ENCODE measurements around the gene NOTCH3. TPM values are rescaled to one million over a fixed set of nuclear protein-coding genes. Genes with fewer than 3 reads are reported as not detected.

The NOTCH3 gene
- total RNA-seq, result 100 to 1,000 TPM; 164 to 165 TPM
- long read RNA-seq, donor 1, partial matches to known transcripts, result 30 of 75 reads
- long read RNA-seq, donor 1, other reads (novel, unspliced or antisense), result 45 of 75 reads
- long read RNA-seq, donor 2, partial matches to known transcripts, result 3 of 18 reads
- long read RNA-seq, donor 2, other reads (novel, unspliced or antisense), result 15 of 18 reads

GRCh38 chr19:15200553-15201364 lies at the start of gene NOTCH3:
Gene NOTCH3 (minus strand): TSS chr19:15200995. CDS start chr19:15200905, 90 bp downstream.
- DNase-seq (ENCODE audit: low spot score), result no peak
- intact Hi-C loops (cut with DNase I), result no loop called here

- DNase-seq (ENCODE audit: low spot score), result no peak
- intact Hi-C loops (cut with DNase I), result loop anchor here in 1 of 2 donors (10.0 kb wide), 2 partner anchors 136 to 304 kb away; no protein-coding TSS in a partner anchor
Observed at GRCh38 chr19:15250640-15250993, 49.8 kb upstream of the NOTCH3 start.

- peak; percentile 94 for DNase-seq (ENCODE audit: low spot score)
- intact Hi-C loops (cut with DNase I), result loop anchor here (5.0 to 10.0 kb wide), 3 partner anchors 53 to 305 kb away; no protein-coding TSS in a partner anchor
Observed at GRCh38 chr19:15249972-15250639, 49.3 kb upstream of the NOTCH3 start.

GRCh38 chr19:15249528-15249874 lies 48.7 kb upstream of the NOTCH3 start:
- no peak for DNase-seq (ENCODE audit: low spot score)
- intact Hi-C loops (cut with DNase I), result loop anchor here in 1 of 2 donors (5.0 kb wide), 1 partner anchor 52 kb away; no protein-coding TSS in a partner anchor

GRCh38 chr19:15248648-15249527 lies 48.1 kb upstream of the NOTCH3 start:
- intact Hi-C loops (cut with DNase I), result loop anchor here in 1 of 2 donors (5.0 kb wide), 1 partner anchor 52 kb away; no protein-coding TSS in a partner anchor
- DNase-seq (ENCODE audit: low spot score), result peak; percentile 96

- DNase-seq (ENCODE audit: low spot score), result no peak
- intact Hi-C loops (cut with DNase I), result loop anchor here in 1 of 2 donors (5.0 kb wide), 1 partner anchor 51 kb away; no protein-coding TSS in a partner anchor
Observed at GRCh38 chr19:15248106-15248505, 47.3 kb upstream of the NOTCH3 start.

- intact Hi-C loops (cut with DNase I), result loop anchor here in 1 of 2 donors (5.0 kb wide), 1 partner anchor 50 kb away; no protein-coding TSS in a partner anchor
- DNase-seq (ENCODE audit: low spot score), result no peak
Observed at GRCh38 chr19:15247107-15248014, 46.6 kb upstream of the NOTCH3 start.

GRCh38 chr19:15246198-15246481 lies 45.3 kb upstream of the NOTCH3 start:
- DNase-seq (ENCODE audit: low spot score), result no peak
- intact Hi-C loops (cut with DNase I), result loop anchor here in 1 of 2 donors (5.0 kb wide), 1 partner anchor 49 kb away; no protein-coding TSS in a partner anchor

- intact Hi-C loops (cut with DNase I), result loop anchor here in 1 of 2 donors (5.0 kb wide), 1 partner anchor 48 kb away; no protein-coding TSS in a partner anchor
- no peak for DNase-seq (ENCODE audit: low spot score)
Observed at GRCh38 chr19:15245370-15246197, 44.8 kb upstream of the NOTCH3 start.

GRCh38 chr19:15244808-15245207 lies 44.0 kb upstream of the NOTCH3 start:
- intact Hi-C loops (cut with DNase I), result loop anchor here in 1 of 2 donors (5.0 kb wide), 1 partner anchor 48 kb away; no protein-coding TSS in a partner anchor
- no peak for DNase-seq (ENCODE audit: low spot score)

- intact Hi-C loops (cut with DNase I), result no loop called here
- DNase-seq (ENCODE audit: low spot score), result no peak
Observed at GRCh38 chr19:15244106-15244803, 43.5 kb upstream of the NOTCH3 start.

GRCh38 chr19:15243236-15243957 lies 42.6 kb upstream of the NOTCH3 start:
- intact Hi-C loops (cut with DNase I), result no loop called here
- no peak for DNase-seq (ENCODE audit: low spot score)

- intact Hi-C loops (cut with DNase I), result no loop called here
- DNase-seq (ENCODE audit: low spot score), result no peak
Observed at GRCh38 chr19:15241259-15241910, 40.6 kb upstream of the NOTCH3 start.

- intact Hi-C loops (cut with DNase I), result no loop called here
- DNase-seq (ENCODE audit: low spot score), result no peak
Observed at GRCh38 chr19:15240515-15240914, 39.7 kb upstream of the NOTCH3 start.

- no peak for DNase-seq (ENCODE audit: low spot score)
- intact Hi-C loops (cut with DNase I), result loop anchor here in 1 of 2 donors (10.0 kb wide), 1 partner anchor 55 kb away; no protein-coding TSS in a partner anchor
Observed at GRCh38 chr19:15239337-15239949, 38.6 kb upstream of the NOTCH3 start.
